ENCODE results near the gene COL17A1.

COL17A1 gene

GRCh38 chr10:104085801-104086400, at the start of gene COL17A1:
COL17A1 (minus strand) TSS chr10:104085880; CDS start chr10:104080673, 5,207 bp downstream.
- DNase-seq = no peak

- no peak for DNase-seq
Measured at GRCh38 chr10:104130041-104130440, 44.4 kb upstream of the COL17A1 start.

- no peak for DNase-seq
Measured at GRCh38 chr10:104128214-104128613, 42.5 kb upstream of the COL17A1 start.

- no peak for DNase-seq
Measured at GRCh38 chr10:104127411-104127810, 41.7 kb upstream of the COL17A1 start.

GRCh38 chr10:104123397-104123796, 37.7 kb upstream of the COL17A1 start:
- no peak for DNase-seq

- no peak for DNase-seq
Measured at GRCh38 chr10:104122225-104123107, 36.8 kb upstream of the COL17A1 start.

GRCh38 chr10:104121485-104122224, 36.0 kb upstream of the COL17A1 start, which contains the start of gene SFR1:
SFR1 (plus strand) TSS chr10:104122171; CDS start chr10:104122184, 13 bp downstream.
- peak; percentile 87 for DNase-seq

GRCh38 chr10:104120903-104121484, 35.3 kb upstream of the COL17A1 start:
- DNase-seq = no peak

GRCh38 chr10:104120512-104120902, 34.8 kb upstream of the COL17A1 start:
- no peak for DNase-seq

- no peak for DNase-seq
Measured at GRCh38 chr10:104119996-104120395, 34.3 kb upstream of the COL17A1 start.

- DNase-seq = no peak
Measured at GRCh38 chr10:104117839-104118323, 32.2 kb upstream of the COL17A1 start.

- no peak for DNase-seq
Measured at GRCh38 chr10:104113376-104113956, 27.8 kb upstream of the COL17A1 start.

GRCh38 chr10:104109908-104110662, 24.4 kb upstream of the COL17A1 start:
- no peak for DNase-seq

- no peak for DNase-seq
Measured at GRCh38 chr10:104104926-104105325, 19.2 kb upstream of the COL17A1 start.

- no peak for DNase-seq
Measured at GRCh38 chr10:104104418-104104817, 18.7 kb upstream of the COL17A1 start.

GRCh38 chr10:104103956-104104355, 18.3 kb upstream of the COL17A1 start:
- DNase-seq = no peak

GRCh38 chr10:104101902-104102301, 16.2 kb upstream of the COL17A1 start:
- DNase-seq = no peak

- DNase-seq = no peak
Measured at GRCh38 chr10:104100795-104101194, 15.1 kb upstream of the COL17A1 start.

GRCh38 chr10:104099941-104100340, 14.3 kb upstream of the COL17A1 start:
- DNase-seq = no peak

GRCh38 chr10:104099269-104099668, 13.6 kb upstream of the COL17A1 start:
- DNase-seq = no peak

GRCh38 chr10:104098358-104098925, 12.8 kb upstream of the COL17A1 start:
- no peak for DNase-seq

Data from NCI-H2081 treated with DMSO at 0.1 percent for 48 hours (cell line).